Spinal cord (tissue), 10 donors: Measurements from ENCODE around the gene PRICKLE1. TPM values are rescaled to one million over a fixed set of nuclear protein-coding genes. Genes with fewer than 3 reads are reported as not detected.

Experiments
- DNase-seq, 6 donors: peaks; one replicate each; pipeline versions ENCODE4 v3.0.0 to v3.0.0-alpha.2; 2013 to 2015; ENCODE audit warnings: low spot score in 6 of 6, low read depth in 4 of 6
- H3K27ac ChIP-seq: one replicate; pipeline ENCODE4 v1.5.1; 2013; ENCODE audit warnings: low read depth, low read length, control low read depth
- H3K27me3 ChIP-seq: one replicate; pipeline ENCODE4 v1.6.1; 2013; ENCODE audit warnings: low read length; ENCODE audit not compliant: control insufficient read depth, insufficient read depth
- H3K36me3 ChIP-seq: one replicate; pipeline ENCODE4 v1.6.1; 2013; ENCODE audit warnings: low read length; ENCODE audit not compliant: control insufficient read depth, insufficient read depth
- H3K4me1 ChIP-seq: one replicate; pipeline ENCODE4 v1.6.1; 2013; ENCODE audit warnings: low read length; ENCODE audit not compliant: control insufficient read depth, insufficient read depth
- H3K4me3 ChIP-seq: one replicate; pipeline ENCODE4 v1.5.1; 2013; ENCODE audit warnings: low read depth, low read length, control low read depth
- H3K9me3 ChIP-seq: one replicate; pipeline ENCODE4 v1.6.1; 2013; ENCODE audit warnings: low read length; ENCODE audit not compliant: control insufficient read depth, insufficient read depth
- WGBS: methylation state at CpG from one replicate; pipeline ENCODE4 v1.1.5; 2013; ENCODE audit warnings: missing lambda C conversion rate; ENCODE audit not compliant: insufficient coverage; 5-methylcytosine and 5-hydroxymethylcytosine counted together
- polyA plus RNA-seq, 2 donors: library from polyadenylated mRNA; unstranded; fragments of 120-200 nt; gene quantifications; one replicate each; pipeline ENCODE4 v1.2.1, GENCODE V29; 2013; ENCODE audit not compliant: insufficient read length in 2 of 2
- total RNA-seq, 2 donors: library from RNA; depleted of rRNA in 1 of 2; stranded (reverse); fragments of 120-200 nt in 1 of 2; fragments of >200 nt in 1 of 2; gene quantifications; one replicate each; pipeline versions ENCODE4 v1.2.3 to v1.2.4, GENCODE V29; 2013 to 2014
- donor health status: healthy.

Gene PRICKLE1
- total and polyA plus RNA-seq, 4 donors = 23.1 to 74.6 (median 55.2) TPM

DNA sequence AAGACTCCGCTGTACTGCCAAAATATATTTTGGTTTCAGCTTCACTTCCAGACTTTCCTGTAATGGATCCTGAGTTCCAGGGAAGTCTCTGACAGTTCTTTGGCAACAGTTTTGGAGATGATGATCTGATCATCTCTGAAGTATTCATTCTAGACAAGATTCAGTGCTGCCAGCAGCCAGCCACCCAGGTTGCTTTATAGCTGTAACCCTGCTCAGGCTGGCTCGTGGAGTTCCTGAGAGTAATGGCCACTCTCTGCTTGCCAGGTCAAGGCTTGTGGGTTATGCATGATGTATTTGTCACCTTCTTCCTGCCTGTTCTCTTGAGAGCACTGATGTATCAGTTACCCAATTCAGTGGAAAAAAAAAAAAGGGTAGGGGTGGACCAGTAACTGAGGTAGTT lies 139.3 kb downstream of the PRICKLE1 start:
- Histone ChIP-seq H3K4me1 (no peaks in the 10 kb centered on the region), H3K9me3 (no peaks in the 10 kb centered on the region), H3K4me3 (no peak overlapping the region), H3K36me3 (peaks cover 5% of the 10 kb centered on the region), H3K27ac (no peak overlapping the region), H3K27me3 (no peaks in the 10 kb centered on the region)
- DNase-seq = no peak
- 79% methylated on average over 2 of the region's 2 CpGs for WGBS

DNA sequence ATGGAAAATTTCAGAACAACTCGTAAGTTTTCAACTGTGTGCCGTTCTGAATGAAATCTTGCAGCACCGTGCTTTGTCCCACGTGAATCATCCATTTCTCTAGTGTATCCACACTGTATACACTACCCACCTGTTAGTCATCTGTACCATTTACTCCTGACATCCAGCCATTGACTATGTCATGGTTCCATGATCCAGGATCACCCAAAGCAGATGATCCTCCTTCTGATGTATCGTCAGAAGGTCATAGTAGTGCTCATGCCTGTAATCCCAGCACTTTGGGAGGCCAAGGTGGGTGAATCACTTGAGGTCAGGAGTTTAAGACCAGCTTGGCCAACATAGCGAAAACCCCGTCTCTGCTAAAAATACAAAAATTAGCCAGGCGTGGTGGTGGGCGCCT lies 140.7 kb downstream of the PRICKLE1 start:
- Histone ChIP-seq H3K36me3 (peaks cover 5% of the 10 kb centered on the region), H3K4me3 (no peak overlapping the region), H3K9me3 (no peaks in the 10 kb centered on the region), H3K27ac (no peak overlapping the region), H3K27me3 (no peaks in the 10 kb centered on the region), H3K4me1 (no peaks in the 10 kb centered on the region)
- no peak for DNase-seq
- 99% methylated on average over 6 of the region's 9 CpGs for WGBS

DNA sequence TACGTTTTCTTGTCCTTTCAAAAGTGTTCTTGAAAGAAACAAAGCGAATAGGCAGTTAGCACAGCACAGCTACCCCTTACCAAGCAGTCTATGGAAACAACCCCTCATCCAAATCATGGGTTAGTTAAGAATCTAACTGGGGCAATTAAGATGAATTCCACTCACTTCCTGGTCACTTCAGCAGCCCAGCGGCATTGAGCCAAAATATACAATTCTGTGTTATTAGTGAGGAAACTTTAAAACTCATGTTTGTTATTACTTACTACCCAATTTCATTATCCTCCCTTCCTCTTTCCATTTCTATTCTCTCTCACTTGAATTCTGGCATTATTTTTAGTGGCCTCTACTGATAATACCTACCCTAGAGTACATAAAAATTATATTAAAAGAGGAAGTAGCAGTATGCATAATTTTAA lies 142.2 kb downstream of the PRICKLE1 start:
- WGBS = no CpG with 5 or more reads among the region's 3 CpGs
- no peaks in the 10 kb centered on the region for H3K27me3 ChIP-seq
- H3K4me1 ChIP-seq = no peaks in the 10 kb centered on the region
- H3K9me3 ChIP-seq = peaks cover 2% of the 10 kb centered on the region
- no peak overlapping the region for H3K27ac ChIP-seq
- peaks cover 13% of the 10 kb centered on the region for H3K36me3 ChIP-seq
- H3K4me3 ChIP-seq = no peak overlapping the region
- DNase-seq = peak in 2 of 6 donors; percentile 20 to 66

DNA sequence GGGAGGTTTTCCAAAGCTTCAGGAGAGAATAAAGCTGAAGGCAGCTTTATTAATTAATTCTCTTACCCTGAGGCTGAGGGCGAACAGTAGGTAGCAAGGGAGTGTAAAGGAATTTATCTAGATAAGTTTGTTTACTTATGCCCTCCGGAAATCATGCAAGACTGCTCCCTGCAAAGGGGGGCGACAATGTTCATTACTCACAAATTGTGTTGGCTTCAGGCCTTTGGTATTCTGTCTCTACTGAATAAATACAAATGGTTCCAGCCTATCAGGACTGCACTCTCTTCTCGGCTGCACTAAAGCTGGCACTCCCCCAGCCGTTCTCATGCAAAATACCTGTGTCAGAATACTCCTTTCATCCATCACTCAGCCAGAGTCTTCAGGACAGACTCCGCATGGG lies 142.8 kb downstream of the PRICKLE1 start:
- Histone ChIP-seq H3K4me1 (no peaks in the 10 kb centered on the region), H3K36me3 (peaks cover 14% of the 10 kb centered on the region), H3K27ac (no peak overlapping the region), H3K27me3 (no peaks in the 10 kb centered on the region), H3K4me3 (no peak overlapping the region), H3K9me3 (peaks cover 2% of the 10 kb centered on the region)
- 26% methylated on average over 4 of the region's 6 CpGs for WGBS
- peak in 2 of 6 donors; percentile 57 to 64 for DNase-seq

DNA sequence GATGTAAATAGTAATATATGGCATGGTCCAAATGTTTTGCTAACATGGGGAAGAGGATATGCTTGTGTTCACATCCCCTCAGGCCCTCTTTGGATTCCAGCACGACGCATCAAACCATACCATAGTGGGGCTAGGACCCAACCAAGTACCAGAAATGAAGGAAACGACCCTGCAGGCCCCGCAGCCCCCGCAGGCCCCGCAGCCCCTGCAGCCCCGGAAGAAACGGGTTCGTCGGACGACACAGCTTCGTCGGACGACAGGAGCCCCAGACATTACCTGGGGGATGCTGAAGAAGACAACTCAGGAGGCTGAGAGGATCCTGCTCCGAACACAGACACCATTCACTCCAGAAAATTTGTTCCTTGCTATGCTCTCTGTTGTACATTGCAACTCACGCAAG lies 143.7 kb downstream of the PRICKLE1 start:
- Histone ChIP-seq H3K9me3 (peaks cover 2% of the 10 kb centered on the region), H3K4me1 (no peaks in the 10 kb centered on the region), H3K36me3 (peaks cover 14% of the 10 kb centered on the region), H3K27ac (no peak overlapping the region), H3K4me3 (no peak overlapping the region), H3K27me3 (no peaks in the 10 kb centered on the region)
- 94% methylated on average over 13 of the region's 16 CpGs for WGBS
- no peak for DNase-seq

DNA sequence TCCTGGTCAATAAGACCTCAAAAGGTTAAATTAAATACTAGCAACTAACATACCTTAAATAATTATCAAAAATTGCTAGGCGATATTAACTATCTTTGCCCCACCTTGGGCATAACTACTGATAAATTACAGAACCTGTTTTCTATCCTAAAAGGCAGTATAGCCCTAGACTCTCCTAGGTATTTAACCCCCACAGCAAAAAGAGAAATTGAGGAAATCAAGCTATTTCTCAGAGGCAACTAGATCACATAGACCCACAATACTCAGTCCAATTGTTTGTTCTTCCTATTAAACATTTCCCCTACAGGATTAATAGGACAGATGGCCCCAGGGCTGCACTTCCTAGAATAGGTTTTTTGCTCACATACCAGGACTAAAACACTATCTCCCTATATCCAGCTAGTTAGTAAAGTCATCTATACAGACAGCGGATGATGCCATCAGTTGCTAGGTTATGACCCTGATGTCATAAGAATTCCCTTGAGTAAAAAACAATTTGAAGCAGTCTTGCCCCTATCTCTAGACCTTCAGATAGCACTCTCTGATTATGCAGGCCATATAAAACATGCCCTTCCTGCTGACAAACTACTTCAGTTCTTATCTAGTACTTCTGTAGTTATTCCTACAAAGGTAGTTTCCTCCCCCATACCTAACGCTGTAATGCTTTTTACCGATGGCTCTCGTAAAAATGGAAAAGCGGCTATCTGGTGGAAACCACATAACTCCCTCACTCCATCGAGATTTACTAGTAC lies 145.2 kb downstream of the PRICKLE1 start:
- no peak overlapping the region for H3K4me3 ChIP-seq
- no peaks in the 10 kb centered on the region for H3K4me1 ChIP-seq
- peaks cover 14% of the 10 kb centered on the region for H3K36me3 ChIP-seq
- no peaks in the 10 kb centered on the region for H3K27me3 ChIP-seq
- peaks cover 2% of the 10 kb centered on the region for H3K9me3 ChIP-seq
- 100% methylated on average over 6 of the region's 7 CpGs for WGBS
- no peak overlapping the region for H3K27ac ChIP-seq
- DNase-seq = no peak

DNA sequence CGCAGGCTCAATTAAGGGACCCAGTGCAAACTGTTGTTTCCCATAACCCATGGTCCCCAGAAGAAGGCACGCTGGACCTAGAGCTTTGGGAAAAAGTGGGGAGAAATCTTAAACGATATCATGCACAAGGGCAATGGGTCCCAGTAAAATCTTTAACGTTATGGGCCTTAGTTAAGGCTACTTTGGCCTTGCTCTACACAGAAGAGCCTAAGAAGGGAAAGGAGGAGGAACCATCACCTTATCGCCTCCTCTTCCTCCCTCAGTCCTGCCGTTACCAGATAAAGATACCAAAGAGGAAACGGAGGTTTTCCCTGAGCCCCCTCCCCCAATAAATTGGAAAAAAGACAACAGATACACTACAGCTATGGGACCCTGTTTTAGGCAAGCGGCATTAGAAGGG lies 146.7 kb downstream of the PRICKLE1 start:
- DNase-seq = no peak
- Histone ChIP-seq H3K4me3 (no peak overlapping the region), H3K27me3 (no peaks in the 10 kb centered on the region), H3K9me3 (peaks cover 2% of the 10 kb centered on the region), H3K27ac (no peak overlapping the region), H3K4me1 (no peaks in the 10 kb centered on the region), H3K36me3 (peaks cover 14% of the 10 kb centered on the region)
- WGBS = 88% methylated on average over 3 of the region's 8 CpGs

DNA sequence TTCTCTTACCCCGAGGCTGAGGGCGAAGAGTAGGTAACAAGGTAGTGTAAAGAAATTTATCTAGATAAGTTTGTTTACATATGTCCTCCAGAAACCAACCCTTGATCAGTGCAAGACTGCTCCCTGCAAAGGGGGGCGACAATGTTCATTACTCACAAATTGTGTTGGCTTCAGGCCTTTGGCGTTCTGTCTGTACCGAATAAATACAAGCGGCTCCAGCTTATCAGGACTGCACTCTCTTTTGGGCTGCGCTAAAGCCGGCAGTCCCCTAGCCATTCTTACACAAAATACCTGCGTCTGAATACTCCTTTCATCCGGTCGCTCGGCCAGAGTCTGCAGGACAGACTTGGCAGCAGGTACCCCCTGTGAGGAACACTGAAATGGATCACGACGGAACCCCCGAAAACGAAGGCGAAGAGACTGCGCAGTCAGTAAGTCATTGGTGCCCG lies 147.2 kb downstream of the PRICKLE1 start:
- Histone ChIP-seq H3K9me3 (peaks cover 2% of the 10 kb centered on the region), H3K4me1 (no peaks in the 10 kb centered on the region), H3K4me3 (no peak overlapping the region), H3K27ac (no peak overlapping the region), H3K36me3 (peaks cover 14% of the 10 kb centered on the region), H3K27me3 (no peaks in the 10 kb centered on the region)
- no peak for DNase-seq
- WGBS = 87% methylated on average over 15 of the region's 19 CpGs

DNA sequence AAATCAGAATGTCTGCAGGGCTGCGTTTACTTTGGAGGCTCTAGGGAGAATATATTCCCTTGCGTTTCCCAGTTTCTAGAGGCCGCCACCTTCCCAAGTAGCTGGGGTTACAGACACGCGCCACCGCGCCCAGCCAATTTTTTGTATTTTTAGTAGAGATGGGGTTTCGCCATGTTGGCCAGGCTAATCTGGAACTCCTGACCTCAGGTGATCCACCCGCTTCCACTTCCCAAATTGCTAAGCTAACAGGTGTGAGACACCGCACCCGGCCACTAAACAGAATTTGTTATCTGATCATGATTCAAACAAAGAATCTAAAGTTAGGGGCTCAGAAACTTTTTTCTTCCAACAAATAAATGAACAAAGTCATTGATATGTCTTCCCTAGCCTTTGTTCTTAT lies 148.9 kb downstream of the PRICKLE1 start:
- H3K27me3 ChIP-seq = no peaks in the 10 kb centered on the region
- WGBS = over 99% methylated on average over 10 of the region's 11 CpGs

DNA sequence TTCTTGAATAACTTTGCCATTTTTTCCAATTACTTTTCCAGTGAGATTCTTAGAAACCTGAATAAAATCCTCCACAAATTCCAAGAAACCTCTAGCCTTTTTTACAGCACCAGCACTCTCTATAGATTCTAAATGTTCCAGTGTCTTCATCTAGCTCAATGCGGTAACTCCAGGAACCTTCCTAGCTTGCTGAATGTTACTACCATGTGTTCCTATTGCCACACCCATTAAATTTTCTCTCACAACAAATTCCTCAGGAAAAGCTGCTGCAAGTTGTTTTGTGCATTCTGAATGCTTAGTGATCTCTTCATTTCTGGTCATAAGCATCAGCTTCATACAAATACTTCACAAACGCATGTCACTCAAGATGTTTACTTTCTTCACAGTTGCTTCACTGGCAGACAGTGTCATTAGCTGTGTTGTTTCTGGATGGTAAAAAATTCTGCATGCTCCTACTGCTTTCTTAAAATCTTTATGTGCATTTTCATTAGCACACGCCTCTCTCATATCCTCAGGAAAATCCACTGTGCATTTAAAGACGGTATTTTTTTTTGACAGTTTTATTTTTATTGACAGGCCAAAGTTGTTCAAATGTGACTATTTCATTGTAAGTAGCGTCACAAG lies 156.9 kb downstream of the PRICKLE1 start:
- Histone ChIP-seq H3K27ac (no peak overlapping the region), H3K36me3 (no peaks in the 10 kb centered on the region), H3K4me3 (no peak overlapping the region), H3K27me3 (no peaks in the 10 kb centered on the region), H3K9me3 (no peaks in the 10 kb centered on the region), H3K4me1 (no peaks in the 10 kb centered on the region)
- DNase-seq = no peak
- 100% methylated on average over 1 of the region's 5 CpGs for WGBS

More for the DNA sequence above, 148.9 kb downstream of the PRICKLE1 start:
- no peak for DNase-seq
- Histone ChIP-seq H3K9me3 (peaks cover 2% of the 10 kb centered on the region), H3K4me3 (no peak overlapping the region), H3K36me3 (peaks cover 9% of the 10 kb centered on the region), H3K4me1 (no peaks in the 10 kb centered on the region), H3K27ac (no peak overlapping the region)
